NCI-H1930 (cell line): ENCODE results near the gene RAPGEF2.

Experiments used
- DNase-seq, 2 experiments: peaks; one replicate each; lab custom pipeline; 2025; lab: John Stamatoyannopoulos, UW

RAPGEF2 gene

DNA sequence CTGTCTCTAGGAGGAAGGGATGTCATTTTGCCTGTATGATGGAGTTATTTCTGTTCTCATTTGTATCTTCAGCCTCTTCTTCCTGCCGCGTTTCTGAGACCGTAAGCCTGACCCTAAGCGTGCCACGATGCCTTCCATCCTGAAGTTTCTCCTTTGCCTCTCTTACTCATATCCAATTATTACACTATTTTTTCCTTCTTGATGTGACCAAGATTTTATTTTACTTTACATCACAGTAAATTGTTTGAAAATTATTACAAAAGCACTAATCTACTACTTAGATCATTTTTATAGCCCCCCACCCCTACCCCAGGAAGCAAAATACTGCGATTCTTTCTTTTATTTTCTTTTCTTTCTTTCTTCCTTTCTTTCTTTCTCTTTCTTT, 95.0 kb downstream of the RAPGEF2 start:
- DNase-seq, result no peak

GRCh38 chr4:159199826-159200225, 96.9 kb downstream of the RAPGEF2 start:
- no peak for DNase-seq

- DNase-seq, result peak; percentile 43 to 69
Measured at GRCh38 chr4:159201168-159201567, 98.3 kb downstream of the RAPGEF2 start.

DNA sequence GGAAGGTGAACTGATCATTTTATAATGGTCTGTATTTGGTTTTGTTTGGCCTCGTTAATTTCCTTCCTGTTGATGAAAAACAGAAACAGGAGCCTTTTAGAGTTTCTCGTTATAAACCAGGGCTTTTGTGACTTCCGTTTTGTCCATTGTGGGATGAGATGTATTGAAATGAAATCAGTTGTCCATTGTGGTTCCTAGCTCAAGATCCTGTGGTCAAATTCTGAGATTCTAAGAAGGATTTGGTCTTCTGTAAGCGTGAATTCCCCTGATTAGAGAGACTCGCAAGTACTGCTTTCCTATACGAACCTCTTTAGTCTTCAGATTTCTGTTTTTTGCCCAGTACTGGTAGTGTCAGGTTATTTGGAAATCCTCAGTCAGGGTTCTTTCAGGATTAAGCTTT, 101.7 kb downstream of the RAPGEF2 start:
- DNase-seq, result no peak

- DNase-seq, result no peak
Measured at GRCh38 chr4:159205466-159205865, 102.6 kb downstream of the RAPGEF2 start.

- DNase-seq, result no peak
Measured at GRCh38 chr4:159206427-159206871, 103.6 kb downstream of the RAPGEF2 start.

GRCh38 chr4:159209249-159209648, 106.4 kb downstream of the RAPGEF2 start:
- DNase-seq, result no peak

DNA sequence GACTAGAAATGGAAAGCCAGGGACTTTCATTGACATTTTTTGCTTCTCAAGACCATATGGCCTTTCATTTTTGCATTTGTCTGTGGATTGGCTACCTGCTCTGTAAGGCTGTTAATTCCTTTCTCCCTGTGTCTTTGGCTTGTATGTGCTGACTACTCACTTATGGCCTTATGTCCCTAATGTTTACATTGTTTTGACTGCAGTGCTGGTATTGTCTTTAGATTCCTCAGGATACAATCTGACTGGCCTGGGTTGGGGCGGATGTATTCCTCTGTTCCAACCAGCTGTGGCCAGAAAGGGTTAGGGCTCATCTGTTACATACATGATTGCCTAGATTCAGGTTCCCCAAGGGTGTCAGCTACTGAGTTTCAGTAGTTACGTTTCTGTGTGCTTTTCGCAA, 108.1 kb downstream of the RAPGEF2 start:
- no peak for DNase-seq

- DNase-seq, result no peak
Measured at GRCh38 chr4:159212675-159213293, 109.9 kb downstream of the RAPGEF2 start.

DNA sequence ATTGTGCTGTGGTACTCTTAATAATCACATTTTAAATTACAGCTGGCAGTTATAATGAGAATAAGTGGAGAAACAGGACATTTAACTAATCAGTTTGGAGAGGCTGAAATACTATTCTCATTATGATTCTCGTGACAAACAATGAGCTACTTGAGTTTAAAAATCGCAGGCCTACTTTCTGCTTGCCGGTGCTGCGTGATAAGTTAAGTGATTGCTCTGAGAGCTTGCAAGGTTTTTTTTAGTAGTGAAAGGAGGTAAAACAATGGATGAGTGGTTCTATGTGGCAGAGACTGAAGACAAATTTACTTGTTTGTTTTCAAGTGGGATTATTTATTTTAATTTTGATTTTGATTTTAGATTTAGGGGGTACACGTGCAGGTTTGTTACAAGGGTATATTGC, 114.0 kb downstream of the RAPGEF2 start:
- no peak for DNase-seq

DNA sequence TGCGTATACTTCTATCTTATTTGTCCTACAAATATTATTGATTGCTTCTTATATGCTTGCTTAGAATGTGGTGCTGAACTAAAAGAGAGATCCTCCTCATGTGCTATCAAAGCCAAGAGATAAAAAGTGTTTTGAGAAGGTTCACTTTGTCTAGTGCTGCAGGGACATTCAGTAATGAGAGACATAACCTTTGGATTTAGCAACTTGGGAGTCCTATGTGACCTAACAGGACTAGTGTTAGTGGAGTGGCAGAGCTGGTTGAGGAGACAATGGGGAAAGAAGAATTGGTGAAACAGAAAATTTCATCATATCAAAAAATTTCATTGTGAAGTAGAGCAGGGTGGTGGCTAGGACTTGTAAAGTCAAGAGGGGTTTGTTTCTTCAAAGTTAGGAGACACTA, 117.0 kb downstream of the RAPGEF2 start:
- DNase-seq, result no peak

- DNase-seq, result no peak
Measured at GRCh38 chr4:159220353-159220752, 117.5 kb downstream of the RAPGEF2 start.

GRCh38 chr4:159221280-159221679, 118.4 kb downstream of the RAPGEF2 start:
- no peak for DNase-seq

DNA sequence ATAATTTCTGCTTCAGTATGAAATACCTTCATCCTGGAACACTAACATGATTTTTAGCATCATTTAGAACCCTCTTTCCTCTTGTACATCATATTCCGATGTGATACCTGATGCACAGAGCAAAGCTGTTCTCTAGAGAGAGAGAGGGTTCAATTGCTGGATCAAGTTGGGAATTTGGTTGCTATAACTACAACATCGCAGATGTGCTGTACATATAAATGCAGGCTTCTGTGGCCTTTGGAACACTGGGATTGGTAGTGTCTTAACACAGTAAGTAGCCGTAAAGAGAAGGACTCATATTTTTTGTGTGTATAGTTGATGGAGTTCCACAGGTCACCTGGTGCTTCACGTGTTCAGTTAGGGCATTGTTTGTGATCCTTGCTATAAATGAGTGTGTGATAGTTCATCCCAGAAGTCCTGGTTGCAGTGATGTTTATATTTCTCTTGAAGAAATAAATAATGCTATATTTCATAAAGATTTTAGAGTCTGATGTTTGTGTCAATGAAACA, 119.2 kb downstream of the RAPGEF2 start:
- DNase-seq, result no peak

DNA sequence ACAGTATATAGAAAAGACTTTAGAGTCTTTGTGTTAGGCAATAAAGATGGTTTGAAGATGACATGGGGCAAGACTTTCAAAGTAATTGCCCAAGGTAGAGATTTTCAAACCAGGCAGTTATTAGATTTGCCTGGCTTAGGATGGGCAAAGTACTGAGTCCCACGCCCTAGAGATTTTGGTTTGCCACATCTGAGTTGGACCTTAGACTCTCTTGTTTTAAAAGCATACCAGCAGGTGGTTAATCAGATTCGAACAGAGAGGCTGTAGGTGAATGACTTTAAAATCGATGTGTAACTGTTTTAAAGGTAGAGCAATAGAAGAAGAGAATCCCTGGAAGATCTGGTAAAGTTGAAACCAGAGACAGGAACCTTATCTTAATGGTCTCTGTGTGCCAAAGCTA, 121.5 kb downstream of the RAPGEF2 start:
- no peak for DNase-seq

DNA sequence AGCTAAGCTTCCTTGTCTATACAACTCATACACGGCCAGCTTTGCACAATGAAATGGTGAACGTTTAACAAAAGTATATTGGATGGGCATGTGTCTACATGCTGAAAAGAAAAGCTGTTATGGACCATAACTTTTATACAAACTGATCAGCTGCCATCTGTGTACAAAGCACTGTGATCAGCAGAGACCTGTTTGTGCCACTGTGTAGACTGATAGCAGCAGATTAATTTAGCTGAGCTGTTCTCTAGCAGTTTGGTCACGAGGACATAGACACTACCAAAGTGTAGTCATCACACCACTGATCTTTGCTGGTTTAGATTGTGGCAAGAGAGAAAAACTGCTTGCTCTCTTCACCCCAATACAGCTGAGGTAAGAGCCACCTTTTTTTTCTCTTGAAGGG, 124.5 kb downstream of the RAPGEF2 start:
- no peak for DNase-seq

DNA sequence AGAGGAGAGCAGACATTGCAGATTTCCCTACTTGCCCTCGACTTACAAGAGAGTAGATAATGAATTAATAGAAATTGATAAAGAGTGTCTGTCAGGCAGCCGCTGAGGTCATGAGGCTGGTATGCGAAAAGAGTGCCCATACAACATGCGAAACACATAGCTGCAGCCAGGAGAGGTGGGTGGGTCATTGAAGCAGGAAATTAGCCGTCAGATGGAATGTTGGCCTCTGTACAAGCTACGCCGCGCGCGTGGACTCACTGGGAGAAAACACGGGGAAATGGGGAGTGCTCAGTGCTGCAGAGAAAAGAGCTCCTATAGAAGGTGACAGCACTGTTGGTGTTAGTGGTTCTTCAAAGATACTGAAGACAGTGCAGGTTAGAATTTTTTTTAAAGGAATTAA, 125.1 kb downstream of the RAPGEF2 start:
- no peak for DNase-seq

- no peak for DNase-seq
Measured at GRCh38 chr4:159229164-159229563, 126.3 kb downstream of the RAPGEF2 start.

GRCh38 chr4:159232465-159233106, 129.7 kb downstream of the RAPGEF2 start:
- no peak for DNase-seq

DNA sequence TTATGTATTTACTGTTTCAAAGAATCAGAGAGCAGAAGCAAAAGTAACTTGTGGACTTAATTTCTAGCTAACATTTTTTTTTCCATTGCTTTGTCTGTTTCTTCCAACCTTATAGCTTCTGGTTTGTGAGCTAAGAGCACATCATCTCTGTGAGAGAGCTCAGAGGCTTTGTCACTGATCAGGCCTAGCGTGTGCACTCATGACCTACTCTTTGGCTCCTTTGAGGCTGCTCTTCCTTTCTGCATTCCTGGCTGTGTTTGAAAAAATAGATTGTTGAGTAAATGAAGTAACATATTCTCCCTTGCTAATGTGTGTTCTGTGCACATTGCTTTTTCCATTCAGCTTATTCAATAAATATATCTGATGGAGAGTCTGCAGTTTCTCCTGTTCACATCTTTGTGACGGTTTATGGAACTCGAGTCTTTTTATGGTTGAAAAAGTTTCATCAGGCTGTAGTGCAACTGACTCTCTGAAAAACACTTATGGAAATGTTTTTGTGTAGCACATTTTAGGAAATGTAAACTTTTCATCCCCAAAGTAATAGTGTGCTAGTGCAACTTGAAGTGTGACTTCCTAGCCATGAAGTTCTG, 133.0 kb downstream of the RAPGEF2 start:
- no peak for DNase-seq

GRCh38 chr4:159237975-159238374, 135.1 kb downstream of the RAPGEF2 start:
- DNase-seq, result no peak

DNA sequence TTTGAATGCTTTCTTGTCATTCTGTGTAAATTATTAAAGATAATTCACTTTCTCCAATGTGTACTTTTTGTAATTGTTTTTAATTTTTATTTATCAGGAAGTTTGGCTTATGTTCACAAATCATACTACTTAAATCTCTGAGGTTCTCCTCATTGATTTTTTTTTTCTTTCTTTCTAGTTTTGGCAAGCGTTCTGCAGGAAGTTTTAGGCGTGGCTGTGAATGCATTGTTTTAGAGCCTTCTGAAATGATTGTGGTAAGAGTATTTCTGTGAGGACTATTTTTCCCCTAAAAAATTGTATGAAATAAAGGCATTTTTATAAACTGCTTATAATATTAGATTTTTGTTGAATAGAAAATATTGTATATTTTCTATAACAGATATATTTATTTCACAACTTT, 135.8 kb downstream of the RAPGEF2 start:
- no peak for DNase-seq

DNA sequence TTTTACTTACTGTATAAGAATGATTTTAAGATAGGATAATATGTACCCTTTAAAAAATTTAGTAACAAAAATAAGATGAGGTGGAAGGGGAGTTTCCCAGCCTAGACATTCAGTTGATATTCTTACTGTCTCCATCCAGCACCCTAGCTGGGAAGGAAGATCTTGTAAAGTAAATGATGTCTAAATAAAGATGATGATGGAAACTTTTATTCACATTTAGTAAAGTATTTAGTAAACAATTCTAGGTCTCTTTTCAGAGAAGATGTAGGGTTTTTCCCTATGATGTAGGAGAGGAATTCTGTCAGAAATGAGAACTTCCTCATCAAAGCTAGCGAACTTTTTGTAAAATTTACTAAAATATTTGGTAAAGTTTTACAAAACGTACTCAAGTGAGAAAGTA, 136.8 kb downstream of the RAPGEF2 start:
- no peak for DNase-seq
